Measurements from ENCODE around the gene FGB. TPM values are rescaled to one million over a fixed set of nuclear protein-coding genes. Genes with fewer than 3 reads are reported as not detected.

The FGB gene
- total and polyA plus RNA-seq, 2 of the 13 experiments (the other 11 are each of a cell fraction or from before 2014, with no cell fraction given), result 226 to 784 TPM

DNA sequence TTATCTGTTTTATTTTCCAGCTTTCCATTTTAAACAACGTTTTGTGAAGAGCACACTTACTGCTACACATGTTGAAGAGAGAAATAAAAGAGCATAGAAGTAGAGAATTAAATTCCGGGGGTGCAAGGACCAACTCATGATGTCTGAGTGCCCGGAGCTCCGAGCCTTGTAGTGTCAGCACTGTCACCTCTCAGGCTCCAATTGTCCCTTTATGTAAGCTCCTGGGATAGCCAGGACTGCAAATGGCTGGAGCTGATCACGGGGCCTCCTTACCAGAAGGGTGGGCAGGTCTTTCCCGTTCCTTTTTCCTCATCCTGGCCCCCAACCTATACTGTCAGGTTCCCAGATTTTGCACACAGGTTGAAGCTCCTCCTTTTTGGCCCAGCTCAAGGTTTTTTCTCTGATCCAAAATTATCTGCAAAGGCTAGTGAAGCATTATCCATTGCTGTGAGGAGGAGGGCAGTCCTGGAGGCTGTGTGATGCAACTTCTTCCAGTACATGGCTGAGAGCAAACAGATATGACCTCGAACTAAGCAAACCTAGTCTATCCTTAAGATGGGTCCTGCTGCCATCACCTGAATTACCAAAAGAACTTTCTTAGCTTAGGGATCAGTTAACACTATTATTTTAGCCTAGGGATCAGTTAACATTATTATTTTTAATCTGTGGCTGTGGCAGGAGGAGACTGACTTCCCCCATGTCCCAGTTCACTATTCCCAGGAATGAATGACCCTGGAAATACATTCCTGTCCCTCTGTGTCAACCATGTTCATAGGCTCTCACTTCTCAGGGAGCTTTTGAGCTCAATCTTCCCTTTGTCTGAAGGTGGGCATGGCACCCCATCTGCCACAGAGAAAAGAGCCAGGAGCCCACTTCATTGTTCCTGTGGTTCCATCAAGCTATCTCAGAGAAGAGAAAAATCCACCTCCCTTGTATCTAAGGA lies 49.9 kb downstream of the FGB start, which contains the start of gene FGG (continued):
- TF ChIP-seq PRDM15 (CRISPR knock-in tag; IDR thresholded peaks at IDR 0.05) (peak; percentile 24; the same call in 1 of the 2 replicates), ZNF747 (CRISPR knock-in tag; IDR thresholded peaks at IDR 0.05; ENCODE audit: borderline replicate concordance) (peak; percentile 79; the same call in 1 of the 2 replicates), RARA (CRISPR knock-in tag; IDR thresholded peaks at IDR 0.05) (peak; percentile 80), GFI1 (CRISPR knock-in tag; IDR thresholded peaks at IDR 0.05; ENCODE audit: borderline replicate concordance) (peak; percentile 87), AKNA (CRISPR knock-in tag; IDR thresholded peaks at IDR 0.05; ENCODE audit: borderline replicate concordance) (no peak), RXRA (CRISPR knock-in tag; IDR thresholded peaks at IDR 0.05) (peak; percentile 71; the same call in 1 of the 2 replicates), ZNF674 (CRISPR knock-in tag; IDR thresholded peaks at IDR 0.05; ENCODE audit: low read depth) (no peak), ZNF331 (CRISPR knock-in tag; IDR thresholded peaks at IDR 0.05) (0 out of 2 replicates have a peak, but pooled peaks have one; percentile 55), ZFP1 (CRISPR knock-in tag; IDR thresholded peaks at IDR 0.05) (0 out of 2 replicates have a peak, but pooled peaks have one; percentile 39)
- TF ChIP-seq, protein P1, sequence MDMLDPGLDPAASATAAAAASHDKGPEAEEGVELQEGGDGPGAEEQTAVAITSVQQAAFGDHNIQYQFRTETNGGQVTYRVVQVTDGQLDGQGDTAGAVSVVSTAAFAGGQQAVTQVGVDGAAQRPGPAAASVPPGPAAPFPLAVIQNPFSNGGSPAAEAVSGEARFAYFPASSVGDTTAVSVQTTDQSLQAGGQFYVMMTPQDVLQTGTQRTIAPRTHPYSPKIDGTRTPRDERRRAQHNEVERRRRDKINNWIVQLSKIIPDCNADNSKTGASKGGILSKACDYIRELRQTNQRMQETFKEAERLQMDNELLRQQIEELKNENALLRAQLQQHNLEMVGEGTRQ (IDR thresholded peaks at IDR 0.05; ENCODE audit: low read depth, low read length), result peak; percentile 69; the same call in 1 of the 2 replicates
- TF ChIP-seq, protein P1 (CRISPR knock-in tag; IDR thresholded peaks at IDR 0.05; ENCODE audit: borderline replicate concordance), result peak; percentile 89; the same call in 1 of the 2 replicates
- TF ChIP-seq, protein P2, sequence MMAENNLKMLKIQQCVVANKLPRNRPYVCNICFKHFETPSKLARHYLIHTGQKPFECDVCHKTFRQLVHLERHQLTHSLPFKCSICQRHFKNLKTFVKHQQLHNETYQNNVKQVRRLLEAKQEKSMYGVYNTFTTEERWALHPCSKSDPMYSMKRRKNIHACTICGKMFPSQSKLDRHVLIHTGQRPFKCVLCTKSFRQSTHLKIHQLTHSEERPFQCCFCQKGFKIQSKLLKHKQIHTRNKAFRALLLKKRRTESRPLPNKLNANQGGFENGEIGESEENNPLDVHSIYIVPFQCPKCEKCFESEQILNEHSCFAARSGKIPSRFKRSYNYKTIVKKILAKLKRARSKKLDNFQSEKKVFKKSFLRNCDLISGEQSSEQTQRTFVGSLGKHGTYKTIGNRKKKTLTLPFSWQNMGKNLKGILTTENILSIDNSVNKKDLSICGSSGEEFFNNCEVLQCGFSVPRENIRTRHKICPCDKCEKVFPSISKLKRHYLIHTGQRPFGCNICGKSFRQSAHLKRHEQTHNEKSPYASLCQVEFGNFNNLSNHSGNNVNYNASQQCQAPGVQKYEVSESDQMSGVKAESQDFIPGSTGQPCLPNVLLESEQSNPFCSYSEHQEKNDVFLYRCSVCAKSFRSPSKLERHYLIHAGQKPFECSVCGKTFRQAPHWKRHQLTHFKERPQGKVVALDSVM (CRISPR knock-in tag; IDR thresholded peaks at IDR 0.05), result 0 out of 2 replicates have a peak, but pooled peaks have one; percentile 46
- TF ChIP-seq, protein P3, sequence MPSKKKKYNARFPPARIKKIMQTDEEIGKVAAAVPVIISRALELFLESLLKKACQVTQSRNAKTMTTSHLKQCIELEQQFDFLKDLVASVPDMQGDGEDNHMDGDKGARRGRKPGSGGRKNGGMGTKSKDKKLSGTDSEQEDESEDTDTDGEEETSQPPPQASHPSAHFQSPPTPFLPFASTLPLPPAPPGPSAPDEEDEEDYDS (CRISPR knock-in tag; IDR thresholded peaks at IDR 0.05), result peak; percentile 98
